HS-27A (cell line): ENCODE data around the gene PAH.

Experiments used
- DNase-seq: peaks from one replicate; pipeline ENCODE4 v3.0.0-alpha.2; 2012; ENCODE audit warnings: low read depth, missing footprints

The PAH gene

GRCh38 chr12:102821149-102821548 lies 95.9 kb downstream of the PAH start:
- DNase-seq = no peak

GRCh38 chr12:102816816-102817434 lies 100.1 kb downstream of the PAH start:
- DNase-seq = no peak

DNA sequence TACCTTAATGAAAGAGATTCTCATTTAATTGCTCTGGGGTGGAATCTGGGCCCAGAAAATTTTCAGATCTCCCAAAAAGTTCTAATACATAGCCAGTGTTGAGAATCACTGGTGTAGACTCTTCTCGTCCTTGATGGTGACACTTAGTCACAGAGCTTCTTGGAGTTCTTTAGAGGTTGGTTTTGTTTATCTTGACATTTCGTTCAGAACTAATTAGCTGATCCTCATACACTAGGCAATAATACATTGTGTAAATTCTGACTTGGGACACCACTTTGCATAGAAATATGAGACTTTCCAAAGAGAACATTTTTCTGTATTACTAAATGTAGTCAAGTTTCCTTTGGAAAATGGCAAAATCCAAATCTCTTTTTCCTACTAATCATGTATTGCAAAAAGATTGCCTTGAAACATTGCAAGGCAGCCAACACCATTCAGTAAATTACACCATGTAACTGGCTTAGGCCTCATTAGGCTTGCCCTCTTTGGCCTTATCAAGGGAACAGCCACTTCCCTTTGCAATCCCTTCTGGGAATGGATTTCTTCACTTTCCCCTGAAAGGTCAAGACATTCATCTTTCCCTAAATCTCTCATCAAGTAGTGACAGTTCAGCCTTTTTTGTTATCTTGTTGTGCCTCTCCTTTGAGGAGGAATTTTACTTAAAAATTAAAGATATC lies 102.2 kb downstream of the PAH start:
- no peak for DNase-seq

- no peak for DNase-seq
Observed at GRCh38 chr12:102812344-102812743, 104.7 kb downstream of the PAH start.

- no peak for DNase-seq
Observed at GRCh38 chr12:102811110-102811737, 105.8 kb downstream of the PAH start.

- no peak for DNase-seq
Observed at GRCh38 chr12:102808412-102808811, 108.6 kb downstream of the PAH start.

GRCh38 chr12:102806592-102806991 lies 110.5 kb downstream of the PAH start:
- no peak for DNase-seq

- DNase-seq = no peak
Observed at GRCh38 chr12:102806110-102806509, 110.9 kb downstream of the PAH start.

- no peak for DNase-seq
Observed at GRCh38 chr12:102800565-102800964, 116.5 kb downstream of the PAH start.

GRCh38 chr12:102799229-102799628 lies 117.8 kb downstream of the PAH start:
- no peak for DNase-seq

- DNase-seq = no peak
Observed at GRCh38 chr12:102797528-102797927, 119.5 kb downstream of the PAH start.

DNA sequence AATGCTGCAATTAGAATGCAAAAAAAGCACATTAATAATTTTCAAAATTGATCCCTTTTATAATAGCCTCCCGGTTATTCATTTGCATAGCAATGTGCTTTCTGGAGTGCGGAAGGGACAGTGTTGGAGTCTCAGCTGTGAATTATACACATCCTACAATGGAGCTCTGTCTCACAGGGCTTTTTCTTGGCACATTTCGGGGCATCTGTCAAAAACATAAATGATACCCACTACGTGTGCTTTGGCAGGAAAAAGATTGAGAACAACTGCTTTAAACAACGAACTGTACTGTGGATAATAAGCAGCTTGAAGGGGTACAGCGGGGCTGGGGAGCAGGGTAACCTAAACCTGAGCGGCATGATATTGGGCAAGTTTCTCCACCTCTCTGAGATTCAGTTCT lies 123.1 kb downstream of the PAH start:
- DNase-seq = no peak
